ENCODE data around the gene LMNB1. TPM values are rescaled to one million over a fixed set of nuclear protein-coding genes. Genes with fewer than 3 reads are reported as not detected.

LMNB1 gene
- polyA plus RNA-seq, 1 donor (not counting 4 experiments of a cell fraction or from before 2014, with no cell fraction given) = 11.0 TPM

GRCh38 chr5:126742425-126742824 is 34.5 kb upstream of the LMNB1 start:
- dilution Hi-C loops (cut with MboI; ENCODE audit: extremely low pct_ligation_motif_present, low sequenced_read_pairs) = no loop called here
- H3K9me3 ChIP-seq (ENCODE audit: control insufficient read depth, low read depth, low read length) = no peaks in the 10 kb centered on the region
- no peaks in the 10 kb centered on the region for H3K79me2 ChIP-seq (ENCODE audit: control insufficient read depth, insufficient read depth, low read length)
- no peaks in the 10 kb centered on the region for H3K36me3 ChIP-seq (ENCODE audit: control insufficient read depth in 2 of 2, extremely low read depth in 1 of 2, insufficient read depth in 2 of 2, low read length in 2 of 2)
- DNase-seq (ENCODE audit: low read depth, low spot score) = no peak
- H3K4me2 ChIP-seq (ENCODE audit: control insufficient read depth, extremely low read depth, insufficient read depth, low read depth, low read length) = no peak overlapping the region
- no peak for TF ChIP-seq CTCF (optimal IDR thresholded peaks at IDR 0.05 in 1 of 3, IDR thresholded peaks at IDR 0.05 in 1 of 3, conservative IDR thresholded peaks at IDR 0.05 in 1 of 3; ENCODE audit: extremely low read depth in 1 of 3, insufficient read depth in 2 of 3, low read length in 3 of 3)
- TF ChIP-seq EZH2 (IDR thresholded peaks at IDR 0.05; ENCODE audit: low read length) = no peak
- no peak overlapping the region for H3K9ac ChIP-seq (ENCODE audit: control insufficient read depth, extremely low read depth, insufficient read depth, low read length)
- peaks cover 4% of the 10 kb centered on the region for H3K27me3 ChIP-seq (ENCODE audit: control insufficient read depth, extremely low read depth, insufficient read depth, low read length)
- FAIRE-seq = no peak
- no peaks in the 10 kb centered on the region for H3K4me1 ChIP-seq (ENCODE audit: control insufficient read depth, extremely low read depth, insufficient read depth, low read length)
- H3K9me1 ChIP-seq (ENCODE audit: control insufficient read depth, extremely low read depth, insufficient read depth, low read length) = no peaks in the 10 kb centered on the region
- H3K27ac ChIP-seq (ENCODE audit: control insufficient read depth, insufficient read depth, low read length) = no peak overlapping the region
- no peak overlapping the region for H2AFZ ChIP-seq (ENCODE audit: control insufficient read depth, low read length)
- no peaks in the 10 kb centered on the region for H4K20me1 ChIP-seq (ENCODE audit: control insufficient read depth, extremely low read depth, insufficient read depth, low read length)
- H3K4me3 ChIP-seq (ENCODE audit: control insufficient read depth in 2 of 3, extremely low read depth in 1 of 3, insufficient read depth in 2 of 3, low read depth in 1 of 3, low read length in 3 of 3) = no peak overlapping the region

GRCh38 chr5:126744836-126745235 is 32.1 kb upstream of the LMNB1 start:
- no peak overlapping the region for H2AFZ ChIP-seq (ENCODE audit: control insufficient read depth, low read length)
- H3K9ac ChIP-seq (ENCODE audit: control insufficient read depth, extremely low read depth, insufficient read depth, low read length) = no peak overlapping the region
- dilution Hi-C loops (cut with MboI; ENCODE audit: extremely low pct_ligation_motif_present, low sequenced_read_pairs) = no loop called here
- H3K4me3 ChIP-seq (ENCODE audit: control insufficient read depth in 2 of 3, extremely low read depth in 1 of 3, insufficient read depth in 2 of 3, low read depth in 1 of 3, low read length in 3 of 3) = no peak overlapping the region
- no peak overlapping the region for H3K4me2 ChIP-seq (ENCODE audit: control insufficient read depth, extremely low read depth, insufficient read depth, low read depth, low read length)
- no peak overlapping the region for H3K27ac ChIP-seq (ENCODE audit: control insufficient read depth, insufficient read depth, low read length)
- H3K36me3 ChIP-seq (ENCODE audit: control insufficient read depth in 2 of 2, extremely low read depth in 1 of 2, insufficient read depth in 2 of 2, low read length in 2 of 2) = no peaks in the 10 kb centered on the region
- H3K9me1 ChIP-seq (ENCODE audit: control insufficient read depth, extremely low read depth, insufficient read depth, low read length) = no peaks in the 10 kb centered on the region
- no peak for FAIRE-seq
- H3K27me3 ChIP-seq (ENCODE audit: control insufficient read depth, extremely low read depth, insufficient read depth, low read length) = no peaks in the 10 kb centered on the region
- TF ChIP-seq EZH2 (IDR thresholded peaks at IDR 0.05; ENCODE audit: low read length) (no peak), CTCF (optimal IDR thresholded peaks at IDR 0.05 in 1 of 3, IDR thresholded peaks at IDR 0.05 in 1 of 3, conservative IDR thresholded peaks at IDR 0.05 in 1 of 3; ENCODE audit: extremely low read depth in 1 of 3, insufficient read depth in 2 of 3, low read length in 3 of 3) (no peak)
- H3K4me1 ChIP-seq (ENCODE audit: control insufficient read depth, extremely low read depth, insufficient read depth, low read length) = no peaks in the 10 kb centered on the region
- DNase-seq (ENCODE audit: low read depth, low spot score) = no peak
- no peaks in the 10 kb centered on the region for H3K9me3 ChIP-seq (ENCODE audit: control insufficient read depth, low read depth, low read length)
- no peaks in the 10 kb centered on the region for H4K20me1 ChIP-seq (ENCODE audit: control insufficient read depth, extremely low read depth, insufficient read depth, low read length)
- no peaks in the 10 kb centered on the region for H3K79me2 ChIP-seq (ENCODE audit: control insufficient read depth, insufficient read depth, low read length)

Data from keratinocyte (primary cell).